ENCODE measurements around the gene SH2D4B.
A peak's percentile ranks its signal among the peaks of the same experiment; 100 is the strongest.

The SH2D4B gene

DNA sequence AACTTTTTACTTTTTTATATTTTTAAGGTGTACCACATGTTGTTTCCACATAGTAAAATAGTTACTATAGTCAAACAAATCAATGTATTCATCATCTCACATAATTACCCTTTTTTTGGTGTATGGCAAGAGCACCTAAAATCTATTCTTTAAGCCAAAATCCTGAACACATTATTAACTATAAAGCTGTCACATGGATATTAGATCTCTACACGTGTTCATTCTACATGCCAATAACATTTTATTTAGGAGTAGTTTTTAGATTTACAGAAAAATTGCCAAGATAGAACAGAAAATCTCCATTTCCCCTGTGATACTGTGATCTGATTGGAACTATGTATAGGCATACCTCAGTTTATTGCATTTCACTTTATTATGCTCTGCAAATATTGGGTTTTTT is 137.1 kb downstream of the SH2D4B start:
- DNase-seq (ENCODE audit: insufficient read length, low spot score) (no peak), FAIRE-seq (no peak)

- FAIRE-seq (no peak), DNase-seq (ENCODE audit: insufficient read length, low spot score) (no peak)
Measured at GRCh38 chr10:80681142-80681541, 143.4 kb downstream of the SH2D4B start.

DNA sequence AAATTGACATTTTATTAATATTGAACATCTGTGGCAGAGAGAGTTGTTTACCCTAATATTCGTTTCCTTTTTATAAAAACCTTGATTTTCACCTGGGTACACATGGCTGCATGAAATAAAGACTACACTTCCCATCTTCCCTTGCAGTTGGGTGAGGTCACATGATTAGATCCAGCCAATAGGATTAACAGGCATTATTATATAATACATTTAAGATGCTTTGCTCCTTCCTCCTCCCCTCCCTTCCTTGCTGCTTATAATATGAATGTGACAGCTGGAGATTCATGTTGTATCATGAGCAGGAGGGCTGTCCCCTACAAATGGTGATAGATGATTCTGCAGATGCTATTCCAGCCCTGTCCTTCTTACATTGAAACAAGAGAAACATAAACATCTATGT is 146.6 kb downstream of the SH2D4B start:
- FAIRE-seq (no peak), DNase-seq (ENCODE audit: insufficient read length, low spot score) (no peak)

GRCh38 chr10:80685355-80685754 is 147.7 kb downstream of the SH2D4B start:
- no peak for DNase-seq (ENCODE audit: insufficient read length, low spot score)
- FAIRE-seq, result no peak

DNA sequence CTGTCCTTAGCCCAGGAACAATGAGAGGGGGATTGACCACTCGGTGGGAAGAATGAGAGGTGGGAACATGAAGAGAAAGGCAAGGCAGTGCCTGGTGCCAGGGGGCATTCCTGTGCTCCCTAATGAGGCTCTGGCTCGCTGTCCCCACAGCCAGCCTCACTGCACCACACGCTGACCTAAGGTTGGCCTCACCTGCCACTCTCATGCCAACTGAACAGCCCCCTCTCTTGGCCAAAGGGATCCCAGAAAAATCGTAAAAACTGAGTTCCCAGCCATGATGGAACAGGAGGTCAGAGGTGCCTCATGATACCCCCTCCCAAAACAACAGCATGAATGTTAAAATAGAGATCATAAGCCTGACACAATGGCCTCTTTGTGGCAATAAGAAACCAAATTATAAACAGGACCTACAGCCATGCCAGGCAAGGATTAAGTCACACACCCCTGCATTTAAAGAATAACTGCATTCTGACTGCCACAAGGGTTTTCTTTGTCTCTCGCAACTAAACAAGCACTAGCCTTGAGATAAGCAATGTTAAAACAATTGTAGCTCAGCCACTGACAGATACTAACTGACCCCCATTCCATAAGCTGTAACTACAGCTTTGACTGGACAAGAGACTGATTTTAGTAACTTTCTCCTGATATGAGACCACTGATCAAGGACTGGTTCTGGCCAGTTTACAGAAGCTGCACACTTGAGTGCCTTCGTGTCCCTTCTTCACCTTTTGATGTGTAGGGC is 149.2 kb downstream of the SH2D4B start:
- DNase-seq (ENCODE audit: insufficient read length, low spot score) (no peak), FAIRE-seq (peak; percentile 16)

- FAIRE-seq, result no peak
- DNase-seq (ENCODE audit: insufficient read length, low spot score), result no peak
Measured at GRCh38 chr10:80687476-80687789, 149.7 kb downstream of the SH2D4B start.

DNA sequence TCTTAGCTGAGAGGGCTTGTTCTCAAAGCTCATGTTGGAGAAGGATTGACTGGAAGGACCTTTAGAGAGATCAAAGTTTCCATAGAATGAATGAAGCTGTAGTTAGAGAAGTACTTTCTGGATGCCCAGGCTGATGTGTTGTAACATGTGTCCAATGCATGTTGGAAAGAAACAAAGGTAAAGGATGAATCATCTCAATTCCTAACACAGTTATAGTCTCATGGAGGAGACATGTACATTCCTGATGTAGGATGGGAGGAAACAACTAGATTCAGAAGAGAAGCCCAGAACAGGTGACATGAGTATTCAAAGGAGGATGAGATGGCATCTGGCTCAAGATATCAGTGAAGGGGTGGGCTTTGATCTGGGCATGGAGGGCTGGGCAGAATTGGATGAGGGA is 152.7 kb downstream of the SH2D4B start:
- FAIRE-seq (no peak), DNase-seq (ENCODE audit: insufficient read length, low spot score) (no peak)

DNA sequence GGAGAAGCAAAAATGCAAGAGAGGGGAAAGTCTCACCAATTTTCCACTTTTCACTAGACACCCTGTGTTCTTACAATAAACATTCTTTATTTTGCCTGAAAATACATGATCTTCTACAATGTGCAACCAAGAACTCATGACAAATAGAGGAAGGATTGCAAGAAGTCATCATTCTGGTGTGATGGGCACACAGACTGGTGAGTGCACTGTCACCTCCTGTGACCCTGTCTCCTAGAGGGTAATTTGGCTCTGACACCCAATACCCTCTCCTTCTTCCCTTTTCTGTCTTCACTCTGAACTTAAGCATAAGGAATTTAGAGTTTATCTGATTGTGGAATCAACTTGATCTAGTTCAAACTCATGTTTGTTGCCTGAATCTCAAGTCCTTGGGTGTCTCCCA is 153.7 kb downstream of the SH2D4B start:
- no peak for FAIRE-seq
- DNase-seq (ENCODE audit: insufficient read length, low spot score), result no peak

- DNase-seq (ENCODE audit: insufficient read length, low spot score) (no peak), FAIRE-seq (no peak)
Measured at GRCh38 chr10:80693565-80693964, 155.9 kb downstream of the SH2D4B start.

GRCh38 chr10:80694930-80695329 is 157.2 kb downstream of the SH2D4B start:
- FAIRE-seq, result no peak

More at GRCh38 chr10:80694930-80695329, 157.2 kb downstream of the SH2D4B start:
- no peak for DNase-seq (ENCODE audit: insufficient read length, low spot score)

All from HTR-8/SVneo (cell line).